Measurements from ENCODE around the gene CENPF. TPM values are rescaled to one million over a fixed set of nuclear protein-coding genes. Genes with fewer than 3 reads are reported as not detected.

The CENPF gene
- total and polyA plus RNA-seq, 11 donors = 0.04 to 8.8 (median 0.70) TPM

GRCh38 chr1:214635086-214635485 is 32.1 kb downstream of the CENPF start:
- 91 to 96% (median 92%) methylated on average over 3 of the region's 3 CpGs for WGBS, 4 donors
- intact Hi-C loops (cut with DNase I) = loop anchor here in 4 of 10 donors (5.0 to 10.0 kb wide), 3 partner anchors 423 to 890 kb away; no protein-coding TSS in a partner anchor
- no peak overlapping the region for H3K4me3 ChIP-seq
- H3K36me3 ChIP-seq = peaks cover 0 to 28% (median 0%) of the 10 kb centered on the region in 9 donors
- DNase-seq (no peak), ATAC-seq (no peak)
- H3K27me3 ChIP-seq = no peaks in the 10 kb centered on the region
- no peak overlapping the region for H3K27ac ChIP-seq
- no peaks in the 10 kb centered on the region for H3K9me3 ChIP-seq
- H3K4me1 ChIP-seq = no peaks in the 10 kb centered on the region
- TF ChIP-seq CTCF (IDR thresholded peaks at IDR 0.05) (no peak), POLR2A (IDR thresholded peaks at IDR 0.05) (no peak)

- WGBS, 4 donors = 86 to 95% (median 91%) methylated on average over 4 of the region's 4 CpGs
- intact Hi-C loops (cut with DNase I) = loop anchor here in 4 of 10 donors (5.0 to 10.0 kb wide), 3 partner anchors 423 to 889 kb away; no protein-coding TSS in a partner anchor
Measured at GRCh38 chr1:214635506-214635905, 32.5 kb downstream of the CENPF start.

GRCh38 chr1:214636436-214636835 is 33.4 kb downstream of the CENPF start:
- H3K4me1 ChIP-seq = no peaks in the 10 kb centered on the region
- intact Hi-C loops (cut with DNase I) = loop anchor here in 4 of 10 donors (5.0 to 10.0 kb wide), 3 partner anchors 424 to 888 kb away; no protein-coding TSS in a partner anchor
- H3K27ac ChIP-seq = no peak overlapping the region
- peaks cover 0 to 27% (median 0%) of the 10 kb centered on the region in 9 donors for H3K36me3 ChIP-seq
- 88 to 97% (median 92%) methylated on average over 5 of the region's 5 CpGs for WGBS, 4 donors
- H3K9me3 ChIP-seq = no peaks in the 10 kb centered on the region
- no peak overlapping the region for H3K4me3 ChIP-seq
- ATAC-seq (no peak), DNase-seq (no peak)
- TF ChIP-seq POLR2A (IDR thresholded peaks at IDR 0.05) = no peak
- no peak for TF ChIP-seq CTCF (IDR thresholded peaks at IDR 0.05)
- H3K27me3 ChIP-seq = no peaks in the 10 kb centered on the region

More at GRCh38 chr1:214635506-214635905, 32.5 kb downstream of the CENPF start:
- no peak overlapping the region for H3K4me3 ChIP-seq
- H3K27me3 ChIP-seq = no peaks in the 10 kb centered on the region
- peaks cover 0 to 32% (median 0%) of the 10 kb centered on the region in 9 donors for H3K36me3 ChIP-seq
- DNase-seq = no peak
- H3K27ac ChIP-seq = no peak overlapping the region
- no peak for ATAC-seq
- H3K9me3 ChIP-seq = no peaks in the 10 kb centered on the region
- no peaks in the 10 kb centered on the region for H3K4me1 ChIP-seq
- no peak for TF ChIP-seq POLR2A (IDR thresholded peaks at IDR 0.05)
- TF ChIP-seq CTCF (IDR thresholded peaks at IDR 0.05) = no peak

DNA sequence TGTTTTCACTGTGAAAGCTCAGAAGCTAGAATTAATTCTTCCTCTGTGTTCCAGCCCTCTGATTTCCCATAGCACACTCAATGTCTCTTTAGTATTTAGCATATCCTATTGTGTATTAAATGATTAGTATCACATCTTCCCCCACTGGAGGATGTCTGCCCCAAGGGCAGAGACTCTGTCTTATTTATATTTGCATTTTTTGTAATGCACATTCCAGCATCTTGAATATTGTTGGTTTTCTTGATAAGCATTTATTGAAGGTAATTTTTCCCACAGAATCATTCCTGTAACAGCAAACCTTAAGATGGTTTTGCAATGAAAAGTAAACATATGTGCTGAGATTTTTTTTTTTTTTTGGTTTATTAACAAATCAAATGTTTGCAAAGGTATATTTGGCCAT is 34.1 kb downstream of the CENPF start:
- Histone ChIP-seq H3K9me3 (no peaks in the 10 kb centered on the region), H3K4me3 (no peak overlapping the region), H3K27ac (no peak overlapping the region), H3K4me1 (no peaks in the 10 kb centered on the region), H3K27me3 (no peaks in the 10 kb centered on the region), H3K36me3 (peaks cover 0 to 24% (median 0%) of the 10 kb centered on the region in 9 donors)
- intact Hi-C loops (cut with DNase I) = loop anchor here in 4 of 10 donors (5.0 to 10.0 kb wide), 3 partner anchors 425 to 888 kb away; no protein-coding TSS in a partner anchor
- no peak for DNase-seq
- no peak for ATAC-seq
- TF ChIP-seq POLR2A (IDR thresholded peaks at IDR 0.05) (no peak), CTCF (IDR thresholded peaks at IDR 0.05) (no peak)

Measured in heart left ventricle (tissue), 16 donors.